Stimulated activated naive B cell treated with anti-CD40 and anti-IgM and Interleukin-4, amounts not matched to agents 10 μg/mL and 1 μg/mL and 100 μg/mL, for 72 hours (primary cell): ENCODE measurements around the gene LRRC19.

Experiments
- ATAC-seq, 2 donors: fragments of 150-1000 bp; cut with Tn5 transposase; replicated peaks; 2 replicates each; pipeline ENCODE4 v1.10.0; 2021; ENCODE audit warnings: moderate library complexity in 1 of 2
- DNase-seq: peaks from one replicate; pipeline ENCODE4 v3.0.0; 2021
- H3K27ac Mint-ChIP-seq: one replicate; pipeline ENCODE4 v1.8.0; 2022; ENCODE audit warnings: mild to moderate bottlenecking, mixed read lengths
- H3K27me3 Mint-ChIP-seq, 2 donors: one replicate each; pipeline ENCODE4 v1.8.0; 2022; ENCODE audit warnings: mixed read lengths in 2 of 2
- H3K36me3 Mint-ChIP-seq, 2 donors: one replicate each; pipeline ENCODE4 v1.8.0; 2022; ENCODE audit warnings: mixed read lengths in 2 of 2, mild to moderate bottlenecking in 1 of 2
- H3K4me1 Mint-ChIP-seq, 2 donors: one replicate each; pipeline ENCODE4 v1.8.0; 2022; ENCODE audit warnings: mixed read lengths in 2 of 2, mild to moderate bottlenecking in 1 of 2
- H3K4me3 Mint-ChIP-seq, 2 donors: one replicate each; pipeline ENCODE4 v1.8.0; 2022; ENCODE audit warnings: mild to moderate bottlenecking in 2 of 2, mixed read lengths in 2 of 2, moderate library complexity in 1 of 2
- H3K9me3 Mint-ChIP-seq, 2 donors: one replicate each; pipeline ENCODE4 v1.8.0; 2022; ENCODE audit warnings: mixed read lengths in 2 of 2, mild to moderate bottlenecking in 1 of 2

LRRC19 gene, protein sequence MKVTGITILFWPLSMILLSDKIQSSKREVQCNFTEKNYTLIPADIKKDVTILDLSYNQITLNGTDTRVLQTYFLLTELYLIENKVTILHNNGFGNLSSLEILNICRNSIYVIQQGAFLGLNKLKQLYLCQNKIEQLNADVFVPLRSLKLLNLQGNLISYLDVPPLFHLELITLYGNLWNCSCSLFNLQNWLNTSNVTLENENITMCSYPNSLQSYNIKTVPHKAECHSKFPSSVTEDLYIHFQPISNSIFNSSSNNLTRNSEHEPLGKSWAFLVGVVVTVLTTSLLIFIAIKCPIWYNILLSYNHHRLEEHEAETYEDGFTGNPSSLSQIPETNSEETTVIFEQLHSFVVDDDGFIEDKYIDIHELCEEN

DNA sequence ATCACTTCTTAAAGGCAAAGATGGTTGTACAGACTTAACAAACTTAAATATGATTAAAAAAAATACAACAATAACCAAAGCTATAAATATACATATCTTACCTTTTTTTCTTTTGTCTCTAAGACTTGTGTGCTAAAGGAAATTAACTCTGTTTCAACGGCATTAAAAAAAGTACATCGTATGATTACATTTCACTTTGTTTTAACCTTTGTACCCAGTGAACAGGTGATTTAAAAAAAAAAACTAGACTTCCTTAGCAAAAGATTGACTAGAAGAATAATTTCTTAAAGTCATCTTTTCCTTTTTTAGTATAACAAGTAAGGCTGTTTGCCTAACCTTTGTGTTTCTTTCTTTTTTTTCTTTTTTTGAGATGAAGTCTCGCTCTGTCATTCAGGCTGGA is at the start of gene LRRC19:
Gene LRRC19, minus strand, starts transcription at position 182 of the 400 bp plus-strand sequence. CDS start 5,978 bp downstream, outside the sequence.
- H3K4me3 Mint-ChIP-seq, result no peak within 1 kb of the TSS
- no peak within 1 kb of the TSS for H3K27ac Mint-ChIP-seq
- H3K9me3 Mint-ChIP-seq, result peaks cover 7 to 8% of the 10 kb centered on the region in 2 donors
- no peaks in the 10 kb centered on the region for H3K27me3 Mint-ChIP-seq
- H3K4me1 Mint-ChIP-seq, result no peaks in the 10 kb centered on the region
- DNase-seq (no peak), ATAC-seq (no peak)
- peaks cover 11 to 16% of the 10 kb centered on the region in 2 donors for H3K36me3 Mint-ChIP-seq

DNA sequence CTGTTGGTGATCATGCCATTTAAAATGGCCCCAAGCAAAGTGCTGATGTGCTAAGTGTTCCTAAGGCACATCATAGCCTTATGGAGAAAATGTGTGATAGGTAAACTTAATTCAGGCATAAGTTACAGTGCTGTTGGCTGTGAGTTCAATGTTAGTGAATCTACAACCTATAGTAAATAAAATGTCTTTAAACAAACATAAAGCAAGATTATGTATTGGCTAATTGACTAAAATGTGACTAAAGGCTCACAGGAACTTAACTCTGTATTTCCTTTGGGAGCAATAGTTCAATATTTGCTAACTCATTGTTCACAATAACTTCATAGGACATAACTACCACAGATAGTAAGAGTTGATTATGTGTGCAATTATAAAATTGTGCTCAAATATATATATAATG is 49.4 kb upstream of the LRRC19 start:
- DNase-seq (no peak), ATAC-seq (no peak)
- H3K4me1 Mint-ChIP-seq, result no peaks in the 10 kb centered on the region
- peaks cover 3 to 10% of the 10 kb centered on the region in 2 donors for H3K36me3 Mint-ChIP-seq
- no peak overlapping the region for H3K4me3 Mint-ChIP-seq
- H3K9me3 Mint-ChIP-seq, result no peaks in the 10 kb centered on the region
- H3K27ac Mint-ChIP-seq, result no peak overlapping the region
- no peaks in the 10 kb centered on the region for H3K27me3 Mint-ChIP-seq

DNA sequence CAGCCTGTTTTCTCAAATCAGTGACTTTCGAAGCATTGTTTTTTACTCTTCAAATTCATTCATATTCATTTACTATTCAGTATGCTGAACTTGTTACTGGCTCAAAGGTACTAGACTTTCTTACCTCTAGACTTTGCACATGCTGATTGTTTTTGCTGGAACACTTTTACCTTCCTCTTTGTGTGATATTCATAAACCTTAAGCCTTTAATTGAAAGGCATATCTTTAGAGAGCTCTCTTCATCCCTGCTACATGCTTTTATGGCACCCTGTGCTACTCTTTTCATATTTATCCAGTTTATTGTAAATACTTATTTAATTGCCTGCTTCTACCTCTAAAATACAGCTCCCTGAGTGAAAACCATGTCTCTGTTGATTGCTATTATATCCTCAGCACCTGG is 48.7 kb upstream of the LRRC19 start:
- Mint-ChIP-seq H3K4me1 (no peaks in the 10 kb centered on the region), H3K36me3 (peaks cover 3 to 12% of the 10 kb centered on the region in 2 donors), H3K27ac (no peak overlapping the region), H3K4me3 (no peak overlapping the region), H3K27me3 (no peaks in the 10 kb centered on the region), H3K9me3 (no peaks in the 10 kb centered on the region)
- DNase-seq, result no peak
- ATAC-seq, result no peak

DNA sequence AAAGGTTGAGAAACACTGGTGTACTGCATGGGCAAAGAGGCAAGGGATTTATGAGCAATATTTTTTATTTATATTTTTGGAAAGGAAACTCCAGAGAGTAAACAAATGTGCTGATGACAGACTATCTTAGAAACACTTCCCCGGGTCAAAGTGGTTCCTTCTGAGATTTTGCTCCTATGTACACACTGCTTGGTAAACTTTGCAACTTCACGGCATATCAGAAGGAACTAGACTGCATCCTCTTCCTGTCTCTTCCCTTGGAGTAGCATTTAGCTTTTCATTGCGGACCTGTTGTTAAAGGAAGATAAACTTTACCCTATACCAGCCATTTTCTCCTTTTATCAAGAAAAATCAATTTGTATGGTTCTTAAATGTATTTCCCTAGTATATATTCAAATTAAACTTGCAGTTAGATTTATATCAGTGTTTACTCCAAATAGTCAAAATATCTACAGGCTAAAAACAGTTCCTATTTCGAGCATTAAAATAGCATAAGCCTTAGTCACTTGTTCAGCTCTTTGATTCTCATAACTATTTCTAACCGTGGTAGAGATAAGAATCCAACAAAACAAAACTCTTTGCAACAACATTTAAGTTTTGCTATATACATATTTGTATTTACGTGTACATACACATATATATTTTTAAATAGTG is 48.0 kb upstream of the LRRC19 start:
- no peaks in the 10 kb centered on the region for H3K4me1 Mint-ChIP-seq
- no peaks in the 10 kb centered on the region for H3K27me3 Mint-ChIP-seq
- ATAC-seq (no peak), DNase-seq (no peak)
- no peak overlapping the region for H3K27ac Mint-ChIP-seq
- no peak overlapping the region for H3K4me3 Mint-ChIP-seq
- H3K9me3 Mint-ChIP-seq, result no peaks in the 10 kb centered on the region
- H3K36me3 Mint-ChIP-seq, result peaks cover 4 to 14% of the 10 kb centered on the region in 2 donors

DNA sequence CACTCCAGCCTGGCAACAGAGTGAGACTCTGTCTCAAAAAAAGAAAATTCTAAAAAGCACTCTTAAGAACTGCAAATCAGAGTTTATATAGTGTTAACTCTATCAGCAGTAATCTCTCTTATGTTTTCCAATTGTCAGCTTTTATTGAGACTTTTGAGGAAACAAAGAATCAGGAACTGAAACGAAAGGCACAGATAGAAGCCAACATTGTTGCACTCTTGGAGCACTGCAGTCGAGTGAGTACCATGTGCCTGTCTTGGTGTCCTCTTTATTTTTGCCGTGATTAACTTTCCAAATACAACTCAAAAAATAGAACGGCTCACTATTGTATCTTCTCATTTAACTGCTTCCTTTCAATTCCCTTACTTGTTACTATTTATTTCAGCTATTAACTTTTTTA is 41.7 kb upstream of the LRRC19 start:
- H3K27ac Mint-ChIP-seq, result no peak overlapping the region
- no peak overlapping the region for H3K4me3 Mint-ChIP-seq
- H3K27me3 Mint-ChIP-seq, result no peaks in the 10 kb centered on the region

DNA sequence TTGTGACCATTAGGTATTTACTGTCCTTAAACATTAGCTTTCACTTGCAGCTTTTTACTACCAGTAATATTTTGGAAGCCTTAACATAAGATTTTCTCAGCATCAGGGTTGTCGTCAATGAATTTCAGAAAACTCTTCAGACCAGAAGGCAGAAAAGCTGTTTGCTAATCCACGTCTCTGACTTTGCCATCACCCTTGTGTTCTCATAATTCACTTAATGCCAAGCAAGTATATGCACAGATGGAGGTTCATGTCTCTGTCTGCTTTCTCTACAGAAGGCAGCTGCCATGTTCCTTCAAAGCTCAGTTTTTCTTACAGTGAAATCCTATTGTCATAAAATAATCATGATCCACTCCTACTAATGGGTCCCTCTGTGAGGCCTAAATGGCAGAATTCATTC is 37.7 kb upstream of the LRRC19 start:
- Mint-ChIP-seq H3K4me1 (no peaks in the 10 kb centered on the region), H3K9me3 (no peaks in the 10 kb centered on the region), H3K36me3 (no peaks in the 10 kb centered on the region), H3K4me3 (no peak overlapping the region), H3K27ac (no peak overlapping the region), H3K27me3 (no peaks in the 10 kb centered on the region)
- ATAC-seq (no peak), DNase-seq (no peak)

More for the DNA sequence above, 41.7 kb upstream of the LRRC19 start:
- no peaks in the 10 kb centered on the region for H3K9me3 Mint-ChIP-seq
- ATAC-seq (no peak), DNase-seq (no peak)
- no peaks in the 10 kb centered on the region for H3K4me1 Mint-ChIP-seq
- peaks cover 3 to 13% of the 10 kb centered on the region in 2 donors for H3K36me3 Mint-ChIP-seq

DNA sequence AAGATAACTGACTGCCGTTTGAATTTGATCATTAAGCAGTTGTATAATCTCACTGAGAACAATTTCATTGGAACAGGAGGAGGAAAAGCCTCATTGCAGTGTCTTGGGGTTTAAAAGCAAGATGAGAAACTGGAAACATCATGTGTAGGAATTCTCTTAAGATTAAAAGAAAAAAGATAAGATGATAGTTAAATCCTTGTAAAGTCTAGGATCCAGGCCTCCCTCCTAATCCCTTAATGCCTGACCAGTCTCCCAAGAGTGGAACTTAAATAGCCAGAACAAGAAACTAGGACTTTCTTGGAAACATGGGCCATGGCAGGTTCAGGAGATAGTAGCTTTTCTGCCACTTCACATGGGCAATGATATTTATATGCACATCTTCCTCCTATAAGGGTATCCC is 37.0 kb upstream of the LRRC19 start:
- Mint-ChIP-seq H3K4me3 (no peak overlapping the region), H3K36me3 (peaks cover 3 to 4% of the 10 kb centered on the region in 2 donors), H3K9me3 (no peaks in the 10 kb centered on the region), H3K27ac (no peak overlapping the region), H3K27me3 (no peaks in the 10 kb centered on the region), H3K4me1 (no peaks in the 10 kb centered on the region)
- no peak for DNase-seq
- ATAC-seq, result no peak

DNA sequence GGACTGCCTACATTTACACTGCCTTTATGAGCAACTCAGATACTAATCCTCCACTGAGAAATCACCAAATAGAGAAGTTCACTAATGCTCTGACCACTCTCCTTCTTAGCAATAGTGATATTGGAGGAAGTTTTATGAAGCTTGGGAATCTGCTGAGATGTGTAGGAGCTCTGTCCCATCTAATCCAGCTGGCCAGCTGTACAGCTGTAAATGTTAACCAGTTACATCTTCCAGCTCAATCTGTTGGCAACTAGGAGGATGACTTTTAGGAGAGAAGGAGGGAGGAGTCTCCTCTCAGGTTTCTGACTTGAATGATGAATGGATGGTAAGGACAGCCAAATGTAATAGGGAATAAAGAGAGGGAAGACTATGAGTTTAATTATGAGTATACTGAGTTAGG is 36.3 kb upstream of the LRRC19 start:
- no peaks in the 10 kb centered on the region for H3K4me1 Mint-ChIP-seq
- H3K9me3 Mint-ChIP-seq, result no peaks in the 10 kb centered on the region
- peaks cover 3 to 9% of the 10 kb centered on the region in 2 donors for H3K36me3 Mint-ChIP-seq
- ATAC-seq (no peak), DNase-seq (no peak)
- H3K4me3 Mint-ChIP-seq, result no peak overlapping the region
- no peaks in the 10 kb centered on the region for H3K27me3 Mint-ChIP-seq
- no peak overlapping the region for H3K27ac Mint-ChIP-seq

DNA sequence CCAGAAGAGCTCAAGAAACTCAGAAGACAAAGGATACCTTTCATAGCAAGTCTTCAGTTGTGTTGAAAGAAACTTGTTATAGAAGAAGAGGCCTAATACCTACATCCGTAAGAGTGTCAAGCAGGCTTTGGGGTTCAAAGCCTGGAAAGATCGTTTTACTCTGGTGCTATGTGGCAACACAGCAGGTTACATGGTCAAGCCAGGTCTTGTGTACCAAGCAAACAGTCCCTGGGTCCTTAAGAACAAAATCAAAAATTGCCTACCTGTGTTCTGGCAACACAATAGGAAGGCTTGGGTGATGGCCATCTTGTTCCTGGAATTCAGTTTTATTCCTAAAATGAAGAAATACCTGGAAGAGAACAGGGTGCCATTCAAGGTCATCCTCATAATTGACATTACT is 32.0 kb upstream of the LRRC19 start:
- no peak for DNase-seq
- H3K4me1 Mint-ChIP-seq, result no peaks in the 10 kb centered on the region
- H3K27ac Mint-ChIP-seq, result no peak overlapping the region
- ATAC-seq, result no peak
- no peaks in the 10 kb centered on the region for H3K9me3 Mint-ChIP-seq
- H3K36me3 Mint-ChIP-seq, result peaks cover 3 to 13% of the 10 kb centered on the region in 2 donors
- no peaks in the 10 kb centered on the region for H3K27me3 Mint-ChIP-seq
- no peak overlapping the region for H3K4me3 Mint-ChIP-seq

DNA sequence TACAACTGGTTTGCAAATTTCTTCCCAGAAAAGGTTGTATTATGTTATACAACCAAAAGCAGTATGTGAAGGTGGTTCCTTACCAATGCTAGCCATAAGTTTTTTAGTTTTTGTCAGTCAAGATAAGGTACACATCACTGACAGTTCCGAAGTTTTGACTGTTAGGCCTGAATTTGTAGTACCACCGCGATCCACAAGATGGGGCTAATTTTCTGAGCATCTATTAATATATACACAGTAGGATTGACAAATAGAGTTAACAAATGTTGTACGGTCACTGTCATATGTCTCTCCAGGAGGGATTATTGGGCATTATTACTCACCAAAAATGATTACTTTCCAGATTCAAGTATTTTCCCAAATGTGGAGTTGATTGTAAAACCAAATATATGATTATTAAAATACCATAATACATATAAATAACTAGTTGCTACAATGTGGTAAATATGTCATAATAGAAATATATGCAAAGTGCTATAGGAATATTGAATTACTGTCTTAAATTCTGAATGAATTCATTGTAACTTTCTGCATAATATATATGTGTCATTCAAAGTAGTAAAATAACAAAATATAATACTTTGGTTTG is 28.4 kb upstream of the LRRC19 start:
- H3K4me1 Mint-ChIP-seq, result no peaks in the 10 kb centered on the region
- no peaks in the 10 kb centered on the region for H3K27me3 Mint-ChIP-seq
- H3K9me3 Mint-ChIP-seq, result no peaks in the 10 kb centered on the region
- H3K36me3 Mint-ChIP-seq, result peaks cover 3 to 13% of the 10 kb centered on the region in 2 donors
- H3K4me3 Mint-ChIP-seq, result no peak overlapping the region
- DNase-seq (peak; percentile 13), ATAC-seq (peak; percentile 64)
- H3K27ac Mint-ChIP-seq, result no peak overlapping the region

DNA sequence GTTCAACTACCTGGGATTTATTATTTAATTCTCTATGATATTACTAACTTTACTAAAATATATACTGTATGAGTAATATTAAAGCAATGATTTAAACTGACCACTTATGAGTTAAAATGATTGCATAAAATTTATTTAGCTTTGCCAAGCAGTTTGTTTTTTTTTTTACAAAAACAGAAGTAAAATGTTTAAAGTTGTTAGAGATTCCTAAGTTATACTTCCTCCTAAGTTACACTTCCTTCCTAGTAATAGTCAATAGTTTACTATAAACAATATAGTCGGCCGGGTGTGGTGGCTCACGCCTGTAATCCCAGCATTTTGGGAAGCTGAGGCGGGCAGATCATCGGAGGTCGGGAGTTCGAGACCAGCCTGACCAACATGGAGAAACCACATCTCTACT is 23.7 kb upstream of the LRRC19 start:
- Mint-ChIP-seq H3K27me3 (no peaks in the 10 kb centered on the region), H3K36me3 (peaks cover 7 to 15% of the 10 kb centered on the region in 2 donors), H3K9me3 (no peaks in the 10 kb centered on the region), H3K27ac (no peak overlapping the region), H3K4me1 (no peaks in the 10 kb centered on the region), H3K4me3 (no peak overlapping the region)
- DNase-seq, result no peak
- ATAC-seq, result no peak

DNA sequence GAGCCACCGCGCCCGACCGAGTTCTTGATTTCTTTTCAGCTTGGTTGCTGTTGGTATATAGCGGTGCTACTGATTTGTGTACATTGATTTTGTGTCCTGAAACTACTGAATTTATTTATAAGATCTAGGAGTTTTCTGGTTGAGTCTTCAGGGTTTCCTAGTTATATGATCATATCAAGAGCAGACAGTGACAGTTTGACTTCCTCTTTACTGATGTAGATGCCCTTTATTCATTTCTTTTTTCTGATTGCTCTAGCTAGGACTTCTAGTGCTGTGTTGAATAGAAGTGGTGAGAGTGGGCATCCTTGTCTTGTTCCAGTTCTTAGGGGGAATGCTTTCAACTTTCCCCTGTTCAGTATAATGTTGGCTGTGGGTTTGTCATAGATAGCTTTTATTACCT is 17.4 kb upstream of the LRRC19 start:
- Mint-ChIP-seq H3K27me3 (no peaks in the 10 kb centered on the region), H3K27ac (no peak overlapping the region), H3K4me3 (no peak overlapping the region), H3K4me1 (peaks cover 0 to 5% of the 10 kb centered on the region in 2 donors), H3K9me3 (no peaks in the 10 kb centered on the region), H3K36me3 (peaks cover 30 to 45% of the 10 kb centered on the region in 2 donors)
- ATAC-seq (peak; percentile 58 to 66), DNase-seq (no peak)

DNA sequence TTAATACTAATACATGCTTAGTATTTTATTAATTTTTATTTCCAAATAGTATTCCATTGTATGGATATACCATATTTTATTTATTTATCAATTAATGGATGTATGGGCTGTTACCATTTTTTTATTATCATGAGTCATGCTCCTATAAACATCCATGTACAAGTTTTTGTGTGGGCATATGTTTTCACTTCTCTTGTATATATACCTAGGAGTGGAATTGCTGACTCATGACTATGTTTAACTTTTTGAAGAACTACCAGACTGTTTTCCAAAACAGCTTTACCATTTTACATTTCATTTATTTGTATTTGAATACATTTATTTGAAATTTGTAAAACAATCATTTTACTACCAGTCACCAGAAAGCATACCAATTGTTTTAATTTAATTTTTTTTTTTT is 14.1 kb upstream of the LRRC19 start:
- Mint-ChIP-seq H3K27me3 (no peaks in the 10 kb centered on the region), H3K36me3 (peaks cover 28 to 37% of the 10 kb centered on the region in 2 donors), H3K4me3 (no peak overlapping the region), H3K27ac (no peak overlapping the region), H3K4me1 (peaks cover 0 to 5% of the 10 kb centered on the region in 2 donors), H3K9me3 (no peaks in the 10 kb centered on the region)
- peak in 1 of 2 donors; percentile 41 for ATAC-seq
- DNase-seq, result no peak

DNA sequence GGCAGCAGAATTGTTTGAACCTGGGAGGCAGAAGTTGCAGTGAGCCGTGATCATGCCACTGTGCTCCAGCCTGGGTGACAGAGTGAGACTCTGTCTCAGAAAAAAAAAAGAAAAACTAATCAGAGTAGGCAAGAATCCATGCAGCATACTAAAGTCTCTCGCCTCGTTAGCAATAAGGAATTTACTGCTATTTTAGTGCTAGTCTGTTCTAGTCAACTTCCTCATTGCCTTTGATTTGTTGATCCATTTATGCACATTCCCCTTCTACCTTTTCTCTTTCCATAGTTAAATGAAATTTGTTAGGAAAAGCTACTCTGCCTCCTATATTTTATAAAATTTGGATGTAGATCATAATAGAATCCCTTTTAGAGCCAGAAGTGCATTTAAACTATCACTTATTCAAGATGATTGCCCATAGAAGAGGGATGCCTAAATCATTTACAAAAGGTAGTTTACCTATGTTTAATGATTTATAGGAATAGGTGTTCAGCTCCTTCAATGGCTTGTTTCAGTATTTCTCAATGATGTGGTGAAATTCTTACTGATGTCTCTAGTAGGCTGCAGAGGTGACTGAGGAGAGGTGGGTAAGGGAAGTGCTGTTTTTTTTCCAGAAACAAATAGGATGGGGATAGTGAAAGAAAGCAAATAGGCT is 1.9 kb downstream of the LRRC19 start:
- Mint-ChIP-seq H3K36me3 (peaks cover 11 to 16% of the 10 kb centered on the region in 2 donors), H3K9me3 (peaks cover 7 to 8% of the 10 kb centered on the region in 2 donors), H3K4me1 (no peaks in the 10 kb centered on the region), H3K4me3 (no peak overlapping the region), H3K27ac (no peak overlapping the region), H3K27me3 (no peaks in the 10 kb centered on the region)
- no peak for DNase-seq
- no peak for ATAC-seq
